Vagina (tissue), 2 donors: ENCODE results near the gene ITM2B. TPM values are rescaled to one million over a fixed set of nuclear protein-coding genes. Genes with fewer than 3 reads are reported as not detected.
A peak's percentile ranks its signal among the peaks of the same experiment; 100 is the strongest.
"Not testable (repeated sequence)": the region's sequence is repeated elsewhere in the genome, so short reads cannot be mapped to it uniquely, and the experiment has no call there.

Experiments
- DNase-seq, 2 donors: peaks; one replicate each; pipeline ENCODE4 v3.0.0-alpha.2; 2017; ENCODE audit errors: extremely low spot score in 2 of 2
- H3K27ac ChIP-seq: fragments of 200-600 bp; sonication (generic); one replicate; pipeline ENCODE4 v1.5.1; 2019
- H3K27me3 ChIP-seq: fragments of 200-600 bp; sonication (generic); one replicate; pipeline ENCODE4 v1.5.1; 2019
- H3K36me3 ChIP-seq, 2 donors: fragments of 200-600 bp; sonication (generic); one replicate each; pipeline ENCODE4 v1.5.1; 2017 to 2019
- H3K4me1 ChIP-seq: fragments of 200-600 bp; sonication (generic); one replicate; pipeline ENCODE4 v1.5.1; 2019
- H3K4me3 ChIP-seq, 2 donors: fragments of 200-600 bp; sonication (generic); 1 replicate in 1 of 2; 2 replicates in 1 of 2; pipeline ENCODE4 v1.5.1; 2016 to 2019
- H3K9me3 ChIP-seq: fragments of 200-600 bp; sonication (generic); one replicate; pipeline ENCODE4 v1.5.1; 2019
- CTCF ChIP-seq, 3 experiments: fragments of 450-650 bp in 2 of 3; fragments of 200-600 bp in 1 of 3; sonication (generic) in 1 of 3; IDR thresholded peaks; one replicate each; pipeline ENCODE4 v1.5.1; 2017 to 2019; ENCODE audit warnings: antibody characterized with exemption in 3 of 3, mild to moderate bottlenecking in 2 of 3, moderate library complexity in 2 of 3
- POLR2A ChIP-seq, 2 donors: fragments of 450-650 bp; IDR thresholded peaks; one replicate each; pipeline ENCODE4 v1.6.1; 2017; ENCODE audit warnings: antibody characterized with exemption in 2 of 2, mild to moderate bottlenecking in 2 of 2, moderate library complexity in 2 of 2
- POLR2AphosphoS5 ChIP-seq, 2 donors: sonication (generic); formaldehyde crosslinking; IDR thresholded peaks; one replicate each; pipeline ENCODE4 v1.9.0; 2017; ENCODE audit warnings: antibody characterized with exemption in 2 of 2, mild to moderate bottlenecking in 2 of 2, low read depth in 1 of 2; ENCODE audit not compliant: insufficient read depth in 1 of 2
- intact Hi-C: fragments of 100-400 bp; cut with DNase I; formaldehyde crosslinking; loops from one replicate; pipeline ENCODE4 v1.15.1; 2023
- total RNA-seq: library from RNA; depleted of rRNA; stranded (reverse); fragments of >200 nt; gene quantifications from one replicate; pipeline ENCODE4 v1.2.3, GENCODE V29; 2016

ITM2B gene
- total RNA-seq, 1 donor from 2014 or later = 475 TPM

- Histone ChIP-seq H3K27me3 (no peaks in the 10 kb centered on the region), H3K4me1 (peaks cover 65% of the 10 kb centered on the region), H3K4me3 (peak overlapping the region; percentile 76 to 98), H3K9me3 (no peaks in the 10 kb centered on the region), H3K27ac (peak overlapping the region; percentile 99), H3K36me3 (no peaks in the 10 kb centered on the region)
- intact Hi-C loops = loop anchor here (5.0 kb wide), 1 partner anchor 107 kb away; no protein-coding TSS in a partner anchor
- no peak for DNase-seq
- no peak for TF ChIP-seq CTCF (IDR thresholded peaks at IDR 0.05)
- TF ChIP-seq POLR2AphosphoS5 (IDR thresholded peaks at IDR 0.05; ENCODE audit: insufficient read depth in 1 of 2, low read depth in 1 of 2) = no peak
- TF ChIP-seq POLR2A (IDR thresholded peaks at IDR 0.05) = no peak
Measured at GRCh38 chr13:48233889-48234488, 983 bp downstream of the ITM2B start.

GRCh38 chr13:48234566-48235340 lies 1.7 kb downstream of the ITM2B start:
- H3K36me3 ChIP-seq = peaks cover 0 to 6% of the 10 kb centered on the region in 2 donors
- intact Hi-C loops = loop anchor here (5.0 kb wide), 1 partner anchor 107 kb away; no protein-coding TSS in a partner anchor
- no peak for TF ChIP-seq POLR2A (IDR thresholded peaks at IDR 0.05)
- no peak for TF ChIP-seq CTCF (IDR thresholded peaks at IDR 0.05)
- TF ChIP-seq POLR2AphosphoS5 (IDR thresholded peaks at IDR 0.05; ENCODE audit: insufficient read depth in 1 of 2, low read depth in 1 of 2) = peak in 1 of 2 donors; percentile 16
- H3K4me1 ChIP-seq = peaks cover 72% of the 10 kb centered on the region
- H3K27me3 ChIP-seq = no peaks in the 10 kb centered on the region
- H3K4me3 ChIP-seq = peak overlapping the region; percentile 76 to 98
- H3K9me3 ChIP-seq = no peaks in the 10 kb centered on the region
- H3K27ac ChIP-seq = peak overlapping the region; percentile 99
- DNase-seq = no peak

GRCh38 chr13:48235341-48236135 lies 2.5 kb downstream of the ITM2B start:
- peak in 1 of 2 donors; percentile 46 for TF ChIP-seq POLR2A (IDR thresholded peaks at IDR 0.05)
- TF ChIP-seq POLR2AphosphoS5 (IDR thresholded peaks at IDR 0.05; ENCODE audit: insufficient read depth in 1 of 2, low read depth in 1 of 2) = peak in 1 of 2 donors; percentile 73
- no peak for TF ChIP-seq CTCF (IDR thresholded peaks at IDR 0.05)
- Histone ChIP-seq H3K27me3 (no peaks in the 10 kb centered on the region), H3K36me3 (peaks cover 0 to 11% of the 10 kb centered on the region in 2 donors), H3K9me3 (no peaks in the 10 kb centered on the region), H3K4me3 (peak overlapping the region; percentile 76 to 98), H3K27ac (peak overlapping the region; percentile 99), H3K4me1 (peaks cover 72% of the 10 kb centered on the region)
- DNase-seq = no peak
- intact Hi-C loops = no loop called here

- intact Hi-C loops = no loop called here
- Histone ChIP-seq H3K4me1 (peaks cover 72% of the 10 kb centered on the region), H3K4me3 (peak overlapping the region; percentile 76 to 98), H3K36me3 (peaks cover 0 to 11% of the 10 kb centered on the region in 2 donors), H3K27me3 (no peaks in the 10 kb centered on the region), H3K9me3 (no peaks in the 10 kb centered on the region), H3K27ac (peak overlapping the region; percentile 99)
- DNase-seq = no peak
- no peak for TF ChIP-seq CTCF (IDR thresholded peaks at IDR 0.05)
- TF ChIP-seq POLR2AphosphoS5 (IDR thresholded peaks at IDR 0.05; ENCODE audit: insufficient read depth in 1 of 2, low read depth in 1 of 2) = no peak
- no peak for TF ChIP-seq POLR2A (IDR thresholded peaks at IDR 0.05)
Measured at GRCh38 chr13:48236528-48237353, 3.7 kb downstream of the ITM2B start.

- intact Hi-C loops, DNase-seq, H3K9me3 ChIP-seq, H3K4me3 ChIP-seq, H3K27ac ChIP-seq, H3K27me3 ChIP-seq: not testable (repeated sequence)
- Histone ChIP-seq H3K4me1 (peaks cover 82% of the 10 kb centered on the region), H3K36me3 (peaks cover 0 to 11% of the 10 kb centered on the region in 2 donors)
Measured at GRCh38 chr13:48239369-48239768, 6.4 kb downstream of the ITM2B start.
